AG10803 (cell line): Measurements from ENCODE around the gene CLP1.
"Not testable (repeated sequence)": the region's sequence is repeated elsewhere in the genome, so short reads cannot be mapped to it uniquely, and the experiment has no call there.

ENCODE experiments used
- DNase-seq: peaks from one replicate; pipeline ENCODE4 v3.0.0; 2010; ENCODE audit warnings: low read depth
- H3K4me3 ChIP-seq: 2 replicates; pipeline ENCODE4 v1.5.1; 2011; ENCODE audit warnings: mild to moderate bottlenecking, low read length, control low read depth
- CTCF ChIP-seq: conservative IDR thresholded peaks from 2 replicates; pipeline ENCODE4 v1.5.1; 2011; ENCODE audit warnings: mild to moderate bottlenecking, low read length, control low read depth, inconsistent platforms

Gene CLP1

GRCh38 chr11:57704932-57705331 is 47.4 kb downstream of the CLP1 start:
- no peak overlapping the region for H3K4me3 ChIP-seq
- no peak for DNase-seq
- TF ChIP-seq CTCF, result no peak

GRCh38 chr11:57705432-57705831 is 47.9 kb downstream of the CLP1 start:
- not testable (repeated sequence) for H3K4me3 ChIP-seq, DNase-seq

GRCh38 chr11:57709802-57710367 is 52.3 kb downstream of the CLP1 start:
- no peak overlapping the region for H3K4me3 ChIP-seq
- no peak for TF ChIP-seq CTCF
- no peak for DNase-seq
